Measurements from ENCODE around the gene SESN3.

SESN3 gene

DNA sequence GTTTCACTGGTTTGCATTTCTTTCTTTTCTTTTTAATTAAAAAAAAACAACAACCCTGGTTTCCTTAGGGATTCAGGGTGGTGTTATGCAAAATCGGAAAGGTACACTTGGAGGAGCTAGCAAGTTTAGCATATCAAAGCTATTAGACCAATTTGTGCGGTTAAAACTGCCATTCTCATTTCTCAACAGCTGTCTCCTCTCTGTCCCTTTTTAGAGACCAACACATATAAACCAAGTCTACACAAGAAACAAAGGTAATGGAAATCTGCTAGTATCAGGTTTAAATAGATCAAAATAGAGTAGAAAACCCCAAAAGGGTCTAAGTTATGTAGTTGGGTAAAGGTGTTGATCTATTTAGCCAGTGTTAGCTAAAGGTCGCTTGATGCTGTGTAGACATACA lies 1.7 kb upstream of the SESN3 start:
- no peaks in the 10 kb centered on the region for H3K36me3 ChIP-seq (ENCODE audit: insufficient read depth)
- TF ChIP-seq, protein P1, sequence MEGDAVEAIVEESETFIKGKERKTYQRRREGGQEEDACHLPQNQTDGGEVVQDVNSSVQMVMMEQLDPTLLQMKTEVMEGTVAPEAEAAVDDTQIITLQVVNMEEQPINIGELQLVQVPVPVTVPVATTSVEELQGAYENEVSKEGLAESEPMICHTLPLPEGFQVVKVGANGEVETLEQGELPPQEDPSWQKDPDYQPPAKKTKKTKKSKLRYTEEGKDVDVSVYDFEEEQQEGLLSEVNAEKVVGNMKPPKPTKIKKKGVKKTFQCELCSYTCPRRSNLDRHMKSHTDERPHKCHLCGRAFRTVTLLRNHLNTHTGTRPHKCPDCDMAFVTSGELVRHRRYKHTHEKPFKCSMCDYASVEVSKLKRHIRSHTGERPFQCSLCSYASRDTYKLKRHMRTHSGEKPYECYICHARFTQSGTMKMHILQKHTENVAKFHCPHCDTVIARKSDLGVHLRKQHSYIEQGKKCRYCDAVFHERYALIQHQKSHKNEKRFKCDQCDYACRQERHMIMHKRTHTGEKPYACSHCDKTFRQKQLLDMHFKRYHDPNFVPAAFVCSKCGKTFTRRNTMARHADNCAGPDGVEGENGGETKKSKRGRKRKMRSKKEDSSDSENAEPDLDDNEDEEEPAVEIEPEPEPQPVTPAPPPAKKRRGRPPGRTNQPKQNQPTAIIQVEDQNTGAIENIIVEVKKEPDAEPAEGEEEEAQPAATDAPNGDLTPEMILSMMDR (conservative IDR thresholded peaks at IDR 0.05; ENCODE audit: low read depth, low read length): no peak
- no peaks in the 10 kb centered on the region for H4K20me1 ChIP-seq (ENCODE audit: insufficient read depth)
- peaks cover 12% of the 10 kb centered on the region for H3K79me2 ChIP-seq (ENCODE audit: insufficient read depth, low read depth)
- no peak overlapping the region for H3K4me3 ChIP-seq (IDR thresholded peaks at IDR 0.05; ENCODE audit: insufficient read depth, low read depth, low read length)
- H3K4me1 ChIP-seq (ENCODE audit: low read depth, poor library complexity, severe bottlenecking): peaks cover 14% of the 10 kb centered on the region
- H3K27ac ChIP-seq: peak overlapping the region; percentile 59; the same call in 1 of the 2 replicates
- H3K9ac ChIP-seq: peak overlapping the region; percentile 38; the same call in 1 of the 2 replicates
- H3K27me3 ChIP-seq (ENCODE audit: insufficient read depth, low read depth): no peaks in the 10 kb centered on the region
- H3K4me2 ChIP-seq: peak overlapping the region; percentile 37
- H2AFZ ChIP-seq (ENCODE audit: low read depth): peak overlapping the region; percentile 71

DNA sequence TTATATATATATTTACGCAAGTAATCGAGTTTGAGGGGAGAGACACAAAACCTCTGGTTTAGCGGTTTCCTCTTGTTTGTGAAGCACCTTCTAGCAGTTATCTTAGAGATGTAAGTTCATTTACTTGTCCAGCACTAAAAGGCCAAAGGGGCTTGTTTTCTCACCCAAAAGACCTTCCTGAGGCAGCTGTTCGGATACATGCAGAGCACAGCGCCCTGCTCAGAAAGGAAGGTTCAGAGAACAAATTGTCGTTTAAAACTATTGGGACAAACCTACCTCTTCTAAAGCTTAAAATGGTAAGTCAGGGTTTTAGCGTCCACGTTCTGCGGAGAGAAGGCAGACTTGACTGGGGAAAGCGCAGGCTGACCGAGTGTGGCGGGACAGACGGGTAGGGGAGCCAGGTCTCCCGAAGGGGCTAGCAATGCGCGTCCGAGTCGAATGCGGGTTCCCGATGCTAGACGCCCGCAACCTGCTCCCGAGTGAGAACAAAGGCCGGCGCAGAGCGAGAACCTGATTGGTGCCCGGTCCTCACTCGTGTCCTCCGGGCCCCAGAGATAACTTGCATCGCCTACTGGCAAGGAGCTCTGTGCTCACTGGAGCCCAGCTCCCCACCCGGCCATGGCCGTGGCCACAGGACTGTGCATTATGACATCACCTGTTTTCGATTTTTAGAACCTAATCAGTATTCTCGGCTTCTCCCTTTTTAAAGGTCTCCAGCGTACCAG lies 1.0 kb upstream of the SESN3 start:
- Histone ChIP-seq H2AFZ (ENCODE audit: low read depth) (peak overlapping the region; percentile 71), H3K4me2 (peak overlapping the region; percentile 76), H3K9ac (peak overlapping the region; percentile 38; the same call in 1 of the 2 replicates), H3K4me1 (ENCODE audit: low read depth, poor library complexity, severe bottlenecking) (peaks cover 20% of the 10 kb centered on the region), H4K20me1 (ENCODE audit: insufficient read depth) (no peaks in the 10 kb centered on the region), H3K27ac (peak overlapping the region; percentile 59), H3K79me2 (ENCODE audit: insufficient read depth, low read depth) (peaks cover 18% of the 10 kb centered on the region), H3K36me3 (ENCODE audit: insufficient read depth) (no peaks in the 10 kb centered on the region), H3K4me3 (IDR thresholded peaks at IDR 0.05; ENCODE audit: insufficient read depth, low read depth, low read length) (no peak overlapping the region), H3K27me3 (ENCODE audit: insufficient read depth, low read depth) (no peaks in the 10 kb centered on the region)
- TF ChIP-seq, protein P1 (conservative IDR thresholded peaks at IDR 0.05; ENCODE audit: low read depth, low read length): no peak

DNA sequence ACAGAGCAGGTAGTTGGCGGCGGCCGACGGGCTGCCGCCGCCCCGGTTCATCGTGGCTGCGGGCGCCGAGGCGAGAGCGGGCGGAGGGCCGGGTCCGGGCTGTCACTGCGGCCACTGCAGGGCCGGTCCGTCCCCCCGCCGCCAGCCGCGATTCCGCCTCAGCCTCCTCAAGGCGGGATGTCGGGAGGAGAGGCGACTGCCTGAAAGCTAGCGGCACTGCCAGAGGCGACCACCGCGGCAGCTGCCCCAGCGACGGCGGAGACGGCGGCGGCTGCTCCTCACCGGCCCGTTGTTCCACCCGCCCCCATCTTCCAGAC lies 234 bp downstream of the SESN3 start:
- H3K4me1 ChIP-seq (ENCODE audit: low read depth, poor library complexity, severe bottlenecking): peaks cover 29% of the 10 kb centered on the region
- H2AFZ ChIP-seq (ENCODE audit: low read depth): peak overlapping the region; percentile 54
- peak overlapping the region; percentile 38; the same call in 1 of the 2 replicates for H3K9ac ChIP-seq
- no peaks in the 10 kb centered on the region for H3K36me3 ChIP-seq (ENCODE audit: insufficient read depth)
- H3K4me3 ChIP-seq (IDR thresholded peaks at IDR 0.05; ENCODE audit: insufficient read depth, low read depth, low read length): no peak overlapping the region
- H3K4me2 ChIP-seq: no peak overlapping the region; the same call in 1 of the 2 replicates
- H3K27me3 ChIP-seq (ENCODE audit: insufficient read depth, low read depth): no peaks in the 10 kb centered on the region
- H3K79me2 ChIP-seq (ENCODE audit: insufficient read depth, low read depth): peaks cover 31% of the 10 kb centered on the region
- TF ChIP-seq, protein P1 (conservative IDR thresholded peaks at IDR 0.05; ENCODE audit: low read depth, low read length): no peak
- H4K20me1 ChIP-seq (ENCODE audit: insufficient read depth): no peaks in the 10 kb centered on the region
- H3K27ac ChIP-seq: peak overlapping the region; percentile 53; the same call in 1 of the 2 replicates

DNA sequence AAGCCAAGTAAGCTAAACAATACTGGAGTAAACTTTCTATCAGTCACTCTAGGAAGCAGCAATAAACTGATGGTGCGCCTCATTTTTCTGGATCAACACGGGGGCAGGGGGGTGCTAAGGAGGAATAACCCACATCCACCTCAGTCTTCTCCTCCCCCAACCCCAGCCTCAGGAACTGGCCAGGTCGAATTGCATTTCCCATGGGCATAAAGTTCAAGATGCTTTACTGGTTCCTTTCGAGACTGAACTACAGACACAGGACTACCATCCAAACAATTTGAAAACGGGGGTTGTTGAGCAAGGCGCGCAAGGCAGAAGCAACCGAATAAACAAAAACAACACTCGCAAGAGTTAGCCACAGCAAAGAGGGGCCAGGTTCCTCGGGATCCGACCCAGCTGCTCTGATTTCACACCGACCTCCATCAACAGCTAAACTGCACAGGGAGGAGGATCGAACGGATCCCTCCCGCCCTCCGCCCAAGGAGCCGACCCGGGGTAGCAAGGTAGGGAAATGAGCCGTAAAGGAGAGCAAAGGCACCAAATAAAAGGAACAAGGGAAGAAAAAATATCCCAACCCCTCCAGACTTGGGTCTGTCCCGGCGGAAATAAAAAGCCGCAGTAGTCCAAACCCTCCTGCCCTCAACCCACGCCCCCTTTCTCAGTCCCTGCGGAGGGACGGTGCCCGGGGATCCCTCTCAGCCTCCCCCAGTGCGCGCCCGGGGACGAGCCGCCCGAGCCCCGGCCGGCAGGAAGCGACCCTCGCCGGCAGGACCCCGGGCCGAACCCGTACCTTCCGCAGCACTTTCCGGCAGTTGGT lies 801 bp downstream of the SESN3 start:
- Histone ChIP-seq H3K79me2 (ENCODE audit: insufficient read depth, low read depth) (peaks cover 37% of the 10 kb centered on the region), H3K4me2 (peak overlapping the region; percentile 57), H4K20me1 (ENCODE audit: insufficient read depth) (no peaks in the 10 kb centered on the region), H3K4me1 (ENCODE audit: low read depth, poor library complexity, severe bottlenecking) (peaks cover 29% of the 10 kb centered on the region), H3K36me3 (ENCODE audit: insufficient read depth) (no peaks in the 10 kb centered on the region), H3K4me3 (IDR thresholded peaks at IDR 0.05; ENCODE audit: insufficient read depth, low read depth, low read length) (no peak overlapping the region), H2AFZ (ENCODE audit: low read depth) (peak overlapping the region; percentile 54), H3K27me3 (ENCODE audit: insufficient read depth, low read depth) (no peaks in the 10 kb centered on the region), H3K27ac (peak overlapping the region; percentile 53; the same call in 1 of the 2 replicates), H3K9ac (peak overlapping the region; percentile 38; the same call in 1 of the 2 replicates)
- TF ChIP-seq, protein P1 (conservative IDR thresholded peaks at IDR 0.05; ENCODE audit: low read depth, low read length): no peak

Measured in KMS-11 (cell line).